GM20431 (cell line): Measurements from ENCODE around the gene TRAF1.

Experiments used
- in situ Hi-C: fragments of 300-500 bp; cut with MseI, MboI; formaldehyde crosslinking; loops from one replicate; pipeline ENCODE4 v1.15.0; 2020; ENCODE audit warnings: low sequenced_read_pairs; ENCODE audit not compliant: unreplicated experiment

TRAF1 gene

DNA sequence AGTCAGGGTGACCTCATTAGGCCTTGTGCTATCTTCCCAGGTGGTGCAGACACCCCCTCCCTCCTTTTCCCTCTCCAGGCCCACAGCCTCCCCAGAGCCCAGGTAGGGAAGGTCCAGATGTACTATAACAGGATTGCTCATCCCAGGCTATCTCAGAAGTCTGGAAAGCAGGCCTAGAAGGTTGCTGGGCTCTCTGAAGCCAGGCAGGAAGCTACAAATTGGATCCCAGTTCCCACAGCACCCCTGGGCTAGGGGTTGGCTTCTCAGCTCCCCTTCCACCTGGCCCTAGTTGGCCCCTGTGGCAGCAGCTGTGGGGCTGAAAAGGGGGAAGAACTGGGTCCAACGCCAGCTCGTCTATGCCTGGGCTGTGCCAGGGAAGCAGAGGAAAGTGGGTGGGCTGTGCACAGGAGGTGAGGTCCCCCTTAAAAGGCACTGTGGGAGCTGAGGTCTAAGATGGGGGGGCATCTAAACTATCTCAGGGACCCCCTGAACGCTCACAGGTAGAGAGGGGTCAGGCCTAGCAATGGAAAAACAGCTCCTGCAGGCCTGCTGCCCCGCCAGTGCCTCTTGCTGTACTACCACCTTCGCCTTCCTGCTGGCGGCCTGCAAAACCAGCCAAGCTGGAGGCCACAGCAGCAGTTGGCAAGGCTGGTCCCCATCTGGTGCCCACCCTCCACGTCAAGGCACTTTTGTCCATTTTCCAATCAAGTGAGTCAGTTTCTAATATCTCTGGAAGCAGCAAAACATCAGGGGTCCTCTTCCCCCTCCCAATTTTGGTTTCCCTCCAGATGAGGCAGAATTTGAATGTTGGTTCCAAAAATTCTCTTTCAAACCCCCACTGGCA lies 70.5 kb downstream of the TRAF1 start:
- in situ Hi-C loops: no loop called here

DNA sequence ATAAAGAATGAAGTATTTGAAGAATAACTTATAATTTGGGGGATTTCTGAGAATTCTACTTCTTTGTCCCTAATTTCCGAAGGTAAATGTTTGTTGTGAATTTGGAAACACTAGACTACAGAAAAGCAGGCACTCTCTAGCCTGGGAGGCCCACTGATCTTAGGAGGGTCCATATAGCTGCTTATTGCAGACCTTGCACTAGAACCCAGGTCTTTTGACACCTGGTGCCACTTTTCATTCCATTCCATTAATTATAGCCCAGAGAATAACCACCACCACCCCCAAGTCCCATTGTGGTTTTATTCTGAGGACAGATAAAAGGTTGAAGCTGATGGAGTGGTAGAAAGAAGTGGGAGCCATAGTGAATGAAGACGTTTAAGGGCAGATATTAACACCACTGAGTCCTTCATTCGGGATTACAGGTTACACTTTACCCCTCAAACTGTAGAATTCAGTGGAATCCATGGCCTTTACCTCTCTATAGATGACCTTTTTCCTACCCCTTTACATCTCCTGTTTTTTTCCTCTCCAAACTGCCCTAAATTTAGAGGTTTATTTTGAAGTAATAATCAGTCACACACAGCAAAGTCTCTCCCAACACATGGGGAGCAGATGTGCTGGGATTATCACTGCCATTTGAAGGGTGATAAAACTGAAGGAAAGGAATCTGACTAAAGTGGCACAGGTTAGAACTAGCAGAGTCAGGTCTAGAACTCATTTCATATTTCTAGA lies 71.8 kb downstream of the TRAF1 start:
- in situ Hi-C loops: no loop called here

DNA sequence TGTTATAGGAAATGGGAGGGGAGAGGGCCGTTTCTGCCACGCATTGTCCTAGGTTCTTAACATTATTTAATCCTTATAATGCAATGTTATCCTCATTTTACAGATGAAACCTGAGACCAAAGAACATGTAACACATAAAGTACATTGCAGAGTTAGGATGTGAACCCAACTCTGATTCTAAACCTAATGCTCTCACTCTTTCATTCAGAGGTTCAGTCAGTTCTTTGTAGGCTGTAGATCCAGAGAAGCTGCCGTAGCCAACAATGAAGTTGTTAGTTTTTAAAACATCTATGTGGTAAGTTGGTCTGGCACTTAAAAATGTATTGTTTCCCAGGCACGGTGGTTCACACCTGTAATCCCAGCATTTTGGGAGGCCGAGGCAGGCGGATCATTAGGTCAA lies 73.4 kb downstream of the TRAF1 start:
- in situ Hi-C loops: no loop called here
